Stimulated activated CD8-positive, alpha-beta memory T cell treated with anti-CD3 and anti-CD28 coated beads, Interleukin-12 subunit alpha, Interleukin-12 subunit beta, amount 100 ng/mL, for 24 hours (primary cell): ENCODE measurements around the gene LAMB4.

Experiments used
- DNase-seq: peaks from one replicate; pipeline ENCODE4 v3.0.0-alpha.2; 2020; ENCODE audit errors: extremely low read depth

The LAMB4 gene, protein sequence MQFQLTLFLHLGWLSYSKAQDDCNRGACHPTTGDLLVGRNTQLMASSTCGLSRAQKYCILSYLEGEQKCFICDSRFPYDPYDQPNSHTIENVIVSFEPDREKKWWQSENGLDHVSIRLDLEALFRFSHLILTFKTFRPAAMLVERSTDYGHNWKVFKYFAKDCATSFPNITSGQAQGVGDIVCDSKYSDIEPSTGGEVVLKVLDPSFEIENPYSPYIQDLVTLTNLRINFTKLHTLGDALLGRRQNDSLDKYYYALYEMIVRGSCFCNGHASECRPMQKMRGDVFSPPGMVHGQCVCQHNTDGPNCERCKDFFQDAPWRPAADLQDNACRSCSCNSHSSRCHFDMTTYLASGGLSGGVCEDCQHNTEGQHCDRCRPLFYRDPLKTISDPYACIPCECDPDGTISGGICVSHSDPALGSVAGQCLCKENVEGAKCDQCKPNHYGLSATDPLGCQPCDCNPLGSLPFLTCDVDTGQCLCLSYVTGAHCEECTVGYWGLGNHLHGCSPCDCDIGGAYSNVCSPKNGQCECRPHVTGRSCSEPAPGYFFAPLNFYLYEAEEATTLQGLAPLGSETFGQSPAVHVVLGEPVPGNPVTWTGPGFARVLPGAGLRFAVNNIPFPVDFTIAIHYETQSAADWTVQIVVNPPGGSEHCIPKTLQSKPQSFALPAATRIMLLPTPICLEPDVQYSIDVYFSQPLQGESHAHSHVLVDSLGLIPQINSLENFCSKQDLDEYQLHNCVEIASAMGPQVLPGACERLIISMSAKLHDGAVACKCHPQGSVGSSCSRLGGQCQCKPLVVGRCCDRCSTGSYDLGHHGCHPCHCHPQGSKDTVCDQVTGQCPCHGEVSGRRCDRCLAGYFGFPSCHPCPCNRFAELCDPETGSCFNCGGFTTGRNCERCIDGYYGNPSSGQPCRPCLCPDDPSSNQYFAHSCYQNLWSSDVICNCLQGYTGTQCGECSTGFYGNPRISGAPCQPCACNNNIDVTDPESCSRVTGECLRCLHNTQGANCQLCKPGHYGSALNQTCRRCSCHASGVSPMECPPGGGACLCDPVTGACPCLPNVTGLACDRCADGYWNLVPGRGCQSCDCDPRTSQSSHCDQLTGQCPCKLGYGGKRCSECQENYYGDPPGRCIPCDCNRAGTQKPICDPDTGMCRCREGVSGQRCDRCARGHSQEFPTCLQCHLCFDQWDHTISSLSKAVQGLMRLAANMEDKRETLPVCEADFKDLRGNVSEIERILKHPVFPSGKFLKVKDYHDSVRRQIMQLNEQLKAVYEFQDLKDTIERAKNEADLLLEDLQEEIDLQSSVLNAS (N-terminal part only)

DNA sequence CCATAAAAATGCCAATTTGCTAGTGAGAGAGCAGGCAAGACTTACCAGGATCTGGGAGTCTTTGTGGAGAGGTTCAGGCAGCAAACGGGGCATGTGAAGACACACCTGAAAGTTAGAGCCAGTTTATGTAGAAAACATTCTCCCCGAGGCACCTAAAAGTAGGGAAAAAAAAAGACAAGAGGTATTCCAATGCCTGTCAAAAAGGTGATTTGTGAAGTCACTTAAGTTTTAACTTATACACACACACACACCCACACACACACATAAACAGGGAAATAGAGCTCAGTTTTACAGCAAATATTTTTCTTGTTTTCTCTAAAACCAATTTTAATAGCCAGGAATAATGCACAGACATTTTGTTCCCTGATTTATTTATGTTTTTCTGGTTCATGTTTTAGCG lies at the start of gene LAMB4:
LAMB4 (minus strand) TSS at position 101 of the 400 bp plus-strand sequence. CDS start 7,197 bp downstream, outside the sequence.
- DNase-seq: no peak

DNA sequence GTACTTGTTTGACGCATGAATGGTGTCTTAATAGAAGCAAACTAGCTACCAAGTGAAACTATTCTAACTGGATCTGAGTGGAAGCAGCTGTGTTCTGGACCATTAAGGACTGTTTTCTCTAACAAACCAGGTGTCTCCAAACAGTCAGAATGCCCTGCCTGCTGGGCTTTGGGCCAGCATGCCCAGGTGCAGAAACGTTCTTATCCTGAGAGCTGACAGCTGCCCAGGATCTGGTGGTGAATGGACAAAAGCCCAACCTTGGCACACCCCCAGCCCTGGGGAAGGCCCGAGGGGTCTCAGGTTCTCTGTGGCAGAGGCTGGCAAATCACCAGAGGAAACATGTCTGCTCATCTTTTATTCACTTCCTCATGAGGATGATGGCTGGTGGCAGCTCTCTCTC lies 48.2 kb upstream of the LAMB4 start:
- no peak for DNase-seq

DNA sequence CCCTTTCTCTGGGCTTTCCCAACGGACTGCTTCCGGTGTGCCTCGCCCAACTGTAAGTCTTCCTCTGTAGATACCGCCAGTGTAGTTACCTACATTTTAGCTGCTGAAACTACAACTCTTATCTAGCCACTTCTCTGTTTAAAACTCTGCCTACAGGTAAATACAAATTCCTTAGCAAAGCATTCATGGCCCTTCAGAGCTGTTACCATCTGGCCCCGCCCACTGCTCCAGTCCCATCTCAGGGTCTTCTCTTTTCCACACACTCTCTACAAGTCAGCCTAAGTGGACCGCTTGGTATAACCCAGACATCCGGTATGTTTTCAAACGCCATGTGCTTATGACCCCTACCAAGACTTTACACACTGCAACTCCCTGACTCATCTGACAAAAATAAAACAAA lies 41.0 kb upstream of the LAMB4 start:
- DNase-seq: no peak

DNA sequence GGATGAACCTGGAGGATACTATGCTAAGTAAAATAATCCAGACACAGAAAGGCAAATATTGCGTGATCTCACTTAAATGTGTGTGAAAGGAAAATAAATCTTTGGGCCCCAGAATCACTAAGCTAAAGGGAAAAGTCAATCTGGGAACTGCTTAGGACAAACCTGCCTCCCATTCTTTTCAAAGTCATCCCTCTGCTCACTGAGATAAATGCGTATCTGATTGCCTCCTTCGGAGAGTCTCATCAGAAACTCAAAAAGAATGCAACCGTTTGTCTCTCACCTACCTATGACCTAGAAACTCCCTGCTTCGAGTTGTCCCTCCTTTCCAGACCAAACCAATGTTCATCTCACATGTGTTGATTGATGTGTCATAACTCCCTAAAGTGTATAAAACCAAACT lies 40.1 kb upstream of the LAMB4 start:
- DNase-seq: no peak

DNA sequence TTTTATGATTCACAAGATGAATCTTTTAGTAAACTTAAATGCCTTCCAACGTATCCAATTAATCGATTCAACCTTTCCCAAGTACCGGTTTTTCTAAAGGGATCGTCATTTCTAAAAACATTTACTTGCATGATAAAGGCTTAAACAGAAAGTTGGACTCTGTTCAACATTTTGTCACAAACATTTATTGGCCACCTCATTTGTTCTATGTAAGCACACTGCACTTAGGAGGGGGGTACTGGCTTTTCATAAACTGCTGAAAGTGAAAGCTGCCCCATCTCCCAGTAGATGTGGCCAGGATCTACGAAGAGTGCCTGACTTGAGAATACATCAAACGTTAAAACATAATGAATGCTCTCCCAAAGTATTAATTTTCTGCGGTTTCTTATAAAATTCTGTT lies 37.3 kb upstream of the LAMB4 start:
- no peak for DNase-seq

DNA sequence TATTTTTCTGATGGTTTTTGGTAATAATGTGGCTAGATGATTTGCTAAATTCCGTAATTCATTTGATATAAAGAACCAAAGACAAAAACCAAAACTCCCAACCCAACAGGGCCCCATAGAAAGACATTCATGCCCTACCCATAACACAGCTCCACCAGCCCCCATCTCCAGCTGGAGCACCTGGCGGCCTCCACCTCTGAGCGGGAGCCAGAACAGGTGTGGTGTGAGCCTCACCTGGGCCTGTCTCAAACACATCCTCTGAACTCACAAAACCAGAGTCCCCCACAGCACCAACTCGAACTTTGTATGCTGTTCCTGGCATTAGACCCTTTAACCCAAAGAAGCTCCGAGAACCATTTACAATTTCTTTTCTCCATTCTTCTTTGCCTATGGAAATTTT lies 36.5 kb upstream of the LAMB4 start:
- DNase-seq: no peak

DNA sequence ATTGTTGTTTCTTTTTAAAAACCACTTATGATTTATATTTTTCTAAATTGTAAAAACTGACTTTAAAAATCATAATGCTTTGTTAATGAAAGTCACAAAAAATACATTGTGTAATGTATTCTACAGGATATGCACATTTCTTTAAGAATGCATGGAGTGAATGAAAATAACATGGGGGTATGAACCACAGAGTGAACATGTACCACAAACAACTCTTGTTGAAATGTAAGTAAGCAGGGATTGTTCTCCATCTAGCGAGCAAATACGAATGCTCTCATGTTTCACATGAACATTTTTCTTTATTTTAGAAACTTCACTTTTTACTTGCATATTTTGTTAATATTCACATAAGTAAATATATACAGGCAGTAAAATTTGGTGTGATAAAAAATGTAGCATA lies 35.6 kb upstream of the LAMB4 start:
- DNase-seq: no peak

DNA sequence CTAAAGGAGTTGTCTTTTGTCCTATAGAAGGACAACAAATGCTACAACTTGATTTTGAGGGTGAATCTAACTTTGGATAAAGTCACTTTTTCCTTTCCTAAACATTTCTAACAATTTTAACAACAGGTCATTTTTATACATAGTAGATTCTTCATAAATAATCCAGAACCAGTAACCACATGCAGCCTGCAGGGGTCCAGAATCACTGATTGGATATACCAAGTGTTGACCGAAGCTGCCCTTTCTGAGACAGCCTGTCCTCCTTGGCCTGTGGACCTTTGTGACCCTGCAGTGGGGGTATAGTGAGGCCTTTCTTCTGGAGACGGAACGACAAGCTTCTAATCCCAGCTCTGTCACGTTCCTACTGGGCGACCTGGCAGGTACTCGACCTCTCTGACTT lies 34.8 kb upstream of the LAMB4 start:
- no peak for DNase-seq

DNA sequence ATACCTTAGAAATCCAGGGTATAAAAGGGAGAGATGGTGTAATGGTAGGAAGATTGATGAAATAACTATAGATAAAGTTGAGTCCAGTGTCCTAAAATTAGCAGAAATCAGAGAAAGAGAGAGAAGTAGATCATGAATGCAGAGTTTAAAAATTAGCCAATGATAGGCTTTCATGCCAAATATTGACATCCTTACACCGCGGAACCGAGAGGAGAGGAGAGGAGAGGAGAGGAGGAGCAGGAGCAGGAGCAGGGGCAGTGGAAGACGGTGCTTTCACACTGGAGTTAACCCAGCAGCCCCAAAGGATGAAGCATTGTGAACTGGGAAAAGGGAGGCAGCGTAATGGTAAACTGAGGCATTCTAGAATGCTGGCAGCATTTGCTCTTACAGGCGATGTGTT lies 34.2 kb upstream of the LAMB4 start:
- no peak for DNase-seq

DNA sequence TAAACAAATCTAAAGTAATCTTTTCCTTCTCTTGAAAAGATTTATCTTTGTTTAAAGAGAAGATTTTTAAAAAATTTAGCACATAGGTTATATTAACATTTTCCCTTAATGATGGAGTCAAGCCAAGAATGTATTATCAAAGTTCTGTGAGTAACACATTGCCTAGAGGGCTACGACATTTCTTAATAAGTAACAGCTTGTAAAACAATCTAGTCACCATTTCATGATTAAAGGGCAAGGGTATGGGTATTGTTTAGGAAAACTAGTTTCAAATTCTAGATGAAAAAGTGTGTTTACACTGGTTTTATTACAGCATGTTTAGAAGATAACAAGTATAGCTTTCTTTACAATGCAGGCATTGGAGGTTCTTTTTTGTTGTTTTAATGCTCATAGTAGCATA lies 28.6 kb upstream of the LAMB4 start:
- no peak for DNase-seq

DNA sequence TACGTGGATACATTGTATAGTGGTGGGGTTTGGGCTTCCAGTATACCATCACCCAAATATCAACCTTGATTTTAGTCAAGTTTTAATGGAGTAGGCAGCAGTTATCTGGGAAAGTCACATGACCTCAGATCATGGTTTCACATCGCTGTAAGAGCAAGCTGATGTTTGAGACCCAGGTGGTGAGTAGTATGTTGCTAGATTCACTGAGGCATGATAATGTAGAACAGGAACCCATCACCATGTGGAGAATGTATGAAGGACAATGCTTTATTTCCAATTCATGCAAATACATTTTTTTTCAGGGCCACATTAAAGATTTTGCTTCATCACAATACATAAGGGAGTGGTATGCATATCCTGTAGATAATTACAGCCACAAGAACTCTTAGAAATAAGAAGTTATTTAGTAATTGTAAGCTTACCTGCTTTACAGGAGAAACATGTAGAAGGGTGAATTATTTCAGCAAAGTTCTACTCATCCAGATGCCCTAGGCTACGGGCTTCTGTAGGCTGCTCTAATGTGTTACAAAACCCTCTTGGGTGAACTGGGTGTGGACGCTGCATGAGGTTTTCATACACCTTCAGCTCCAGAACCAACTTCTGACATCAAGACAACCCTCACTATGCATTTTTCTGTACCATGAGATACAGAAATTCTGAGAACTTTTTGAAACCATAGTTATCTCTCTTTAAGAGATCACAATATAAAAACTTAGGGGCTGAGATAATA lies 27.6 kb upstream of the LAMB4 start:
- DNase-seq: no peak

DNA sequence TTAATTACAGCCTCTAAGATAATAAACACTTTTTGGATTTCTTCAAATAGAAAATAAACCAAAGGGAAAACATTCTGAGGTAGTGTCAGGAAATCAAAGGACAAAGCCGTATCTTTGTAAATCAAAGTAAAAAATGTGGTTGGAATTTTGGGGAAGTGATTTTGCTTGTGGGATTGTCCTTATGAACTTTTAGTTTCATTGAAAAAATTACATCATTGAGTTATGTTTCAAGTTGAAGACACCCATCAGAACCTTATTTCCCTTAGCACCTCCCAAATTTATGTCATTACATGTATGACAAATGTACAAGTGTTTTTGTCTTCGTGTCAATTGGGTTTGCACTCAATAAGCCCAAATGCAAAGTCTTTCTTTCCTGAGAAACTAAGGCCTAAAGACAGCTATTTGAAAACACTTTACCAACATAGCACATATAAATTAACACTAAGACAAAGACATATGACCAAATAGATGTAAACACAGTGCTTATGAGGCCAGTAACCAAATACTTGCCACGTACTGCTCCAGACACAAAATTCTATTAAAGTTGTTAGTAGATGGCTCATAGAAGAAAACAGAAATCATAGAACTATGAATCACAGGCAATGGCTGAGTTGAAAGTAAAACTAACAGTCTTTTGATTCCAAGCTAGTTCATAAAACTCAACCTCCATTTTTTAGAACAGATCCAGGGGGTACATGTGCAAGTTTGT lies 26.9 kb upstream of the LAMB4 start:
- no peak for DNase-seq

DNA sequence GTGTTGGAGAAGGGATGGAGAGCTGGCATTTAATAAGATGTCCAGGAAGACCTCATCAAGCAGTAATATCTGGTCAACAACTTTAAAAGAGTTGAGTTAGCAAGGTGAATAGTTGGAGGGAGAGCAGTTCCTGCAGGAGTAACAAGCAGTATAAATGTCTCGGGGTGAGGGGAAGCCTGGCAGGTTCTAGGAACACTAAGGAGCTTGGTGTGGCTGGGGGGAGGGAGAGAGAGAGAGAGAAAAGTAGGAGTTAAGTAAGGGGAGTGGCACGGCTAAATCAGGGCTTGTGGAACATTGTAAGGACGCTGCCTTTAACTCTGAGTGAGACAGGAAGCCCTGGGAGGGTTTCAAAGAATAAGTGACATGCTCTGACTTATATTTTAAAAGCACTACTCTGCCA lies 22.0 kb upstream of the LAMB4 start:
- no peak for DNase-seq

DNA sequence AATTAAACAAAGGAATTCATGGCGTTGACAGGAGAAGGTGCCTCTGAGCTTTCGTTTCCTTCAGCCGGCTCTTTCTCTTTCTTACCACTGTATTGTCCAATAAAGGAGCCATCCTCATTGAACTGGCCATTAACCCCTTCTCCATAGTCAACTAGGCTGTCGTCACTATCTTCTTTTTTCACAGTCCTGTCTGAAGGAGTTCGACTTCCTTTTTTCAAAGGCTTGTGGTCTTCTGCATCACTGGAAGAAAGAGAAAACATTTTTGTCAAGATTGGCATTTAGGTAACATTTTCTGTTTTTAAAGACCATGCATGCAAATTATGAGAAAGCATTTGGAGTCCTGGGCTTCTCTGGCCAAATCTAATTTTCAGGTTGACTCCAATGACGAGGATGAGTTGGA lies 19.7 kb upstream of the LAMB4 start:
- no peak for DNase-seq

DNA sequence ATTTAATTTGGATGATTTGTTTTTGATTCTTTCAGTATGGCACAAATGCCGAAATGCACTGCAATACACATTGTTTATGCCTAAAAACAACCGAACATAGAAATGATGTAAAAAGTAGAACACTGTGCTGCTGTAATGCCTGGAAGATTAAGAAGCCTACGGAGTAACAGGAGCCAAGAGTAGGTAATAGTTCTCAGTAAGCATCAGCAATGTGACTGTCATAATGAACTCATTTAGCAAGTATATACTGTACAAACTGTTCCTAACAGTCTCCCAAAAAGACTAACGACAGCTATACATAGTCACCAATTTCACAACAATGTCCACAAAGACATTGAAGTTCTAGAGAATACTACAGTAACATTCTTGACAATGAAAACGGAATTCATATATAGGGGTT lies 19.0 kb upstream of the LAMB4 start:
- DNase-seq: no peak

DNA sequence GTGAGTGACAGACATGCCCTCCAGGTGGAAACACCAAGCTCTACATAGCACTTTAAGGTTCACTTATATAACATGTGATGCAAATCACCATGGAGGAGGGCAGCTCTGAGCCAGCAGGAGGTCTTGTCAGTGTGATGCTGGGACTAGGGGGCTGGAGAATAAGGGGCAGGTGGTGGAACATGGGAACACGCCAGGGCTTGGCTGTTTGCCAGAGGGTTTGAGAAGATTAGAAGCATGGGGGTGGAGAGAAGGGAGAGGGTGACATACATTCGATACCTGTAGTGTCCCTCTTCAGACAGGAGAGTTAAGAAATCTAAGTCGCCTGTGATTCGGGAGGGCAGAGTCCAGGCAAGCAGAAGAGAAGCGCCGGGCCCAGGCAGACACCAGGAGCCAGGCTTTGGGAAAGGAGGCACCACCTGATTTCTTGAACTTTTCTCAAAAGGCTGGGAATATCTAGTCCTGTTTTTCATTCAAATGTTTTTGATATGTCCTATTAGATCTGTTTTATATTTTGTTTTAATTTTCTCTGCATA lies 16.9 kb upstream of the LAMB4 start:
- DNase-seq: no peak

DNA sequence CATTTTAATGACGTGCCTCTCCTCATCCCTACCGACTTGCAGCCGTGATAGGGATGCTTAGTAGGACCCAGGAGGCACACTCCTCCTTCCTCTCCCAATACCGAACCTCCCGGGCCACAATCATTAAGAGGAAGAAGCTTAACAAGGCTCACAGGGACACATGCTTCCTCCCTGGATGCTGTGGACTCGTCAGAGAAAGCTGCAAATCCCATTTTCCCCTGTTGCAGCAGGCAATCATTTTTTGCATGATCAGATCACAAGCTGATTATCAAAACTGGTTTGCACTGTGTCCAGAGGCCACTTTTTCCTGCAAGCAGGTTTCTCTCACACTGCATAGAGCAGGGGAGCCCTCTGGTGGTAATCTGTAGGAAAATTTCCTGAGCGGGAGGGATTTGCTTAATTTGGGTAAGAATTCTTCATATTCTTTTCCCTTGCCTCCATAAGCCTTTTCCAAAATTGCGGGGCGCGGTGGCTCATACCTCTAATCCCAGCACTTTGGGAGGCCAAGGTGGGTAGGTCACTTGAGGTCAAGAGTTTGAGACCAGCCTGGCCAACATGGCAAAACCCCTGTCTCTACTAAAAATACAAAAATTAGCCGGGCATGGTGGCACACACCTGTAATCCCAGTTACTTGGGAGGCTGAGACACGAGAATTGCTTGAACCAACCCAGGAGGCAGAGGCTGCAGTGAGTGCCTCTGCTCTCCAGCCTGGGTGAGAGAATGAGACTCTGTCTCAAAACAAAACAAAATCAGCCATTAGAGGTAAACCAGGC lies 16.1 kb upstream of the LAMB4 start:
- DNase-seq: no peak

DNA sequence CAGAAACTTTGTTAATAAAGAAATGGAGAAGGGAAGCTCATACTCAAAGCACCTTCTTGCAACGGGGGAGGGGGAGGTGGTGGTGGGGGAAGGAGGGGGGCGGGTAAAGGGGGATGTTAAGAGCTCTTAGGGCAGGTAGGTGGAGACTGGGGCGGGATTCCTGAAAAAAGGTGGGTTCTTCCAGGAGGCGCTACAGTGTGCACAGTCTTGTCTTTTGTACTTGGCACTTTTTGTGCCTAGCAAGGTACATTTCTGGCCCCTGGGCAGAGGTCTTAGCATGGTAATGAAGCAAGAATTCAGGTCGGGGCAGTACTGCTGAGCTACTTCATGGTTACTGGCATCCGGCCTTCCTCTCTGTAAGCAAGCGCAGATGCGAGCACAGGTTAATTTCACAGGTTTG lies 15.2 kb upstream of the LAMB4 start:
- DNase-seq: no peak

DNA sequence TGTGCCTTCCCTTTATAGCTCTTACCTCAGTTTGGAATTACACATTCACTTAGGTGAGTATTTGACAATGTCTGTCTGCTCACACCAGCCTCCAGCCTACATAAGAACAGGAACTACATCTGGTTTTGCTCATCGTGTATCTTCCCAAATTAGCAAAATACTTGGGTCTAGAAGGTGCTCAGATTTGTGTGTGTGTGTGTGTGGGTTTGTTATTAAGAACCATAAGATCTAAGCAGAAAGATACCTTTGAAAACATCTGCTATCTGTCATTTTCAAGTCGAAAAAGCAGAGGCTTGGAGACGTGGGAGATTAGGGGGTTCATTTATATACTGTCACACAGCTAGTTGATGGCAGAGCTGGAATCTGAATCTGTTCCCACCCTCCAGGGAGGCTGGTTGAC lies 14.8 kb upstream of the LAMB4 start:
- DNase-seq: no peak
